ENCODE results near the gene PHPT1.
"Not testable (repeated sequence)": the region's sequence is repeated elsewhere in the genome, so short reads cannot be mapped to it uniquely, and the experiment has no call there.

PHPT1 gene

GRCh38 chr9:136849038-136849959, at the start of gene PHPT1:
TSS of gene PHPT1 (plus strand) at chr9:136849409. CDS start at chr9:136849431, 22 bp downstream.
- peak; percentile 95 to 96 for DNase-seq (ENCODE audit: low read depth in 1 of 2, low spot score in 1 of 2)

DNA sequence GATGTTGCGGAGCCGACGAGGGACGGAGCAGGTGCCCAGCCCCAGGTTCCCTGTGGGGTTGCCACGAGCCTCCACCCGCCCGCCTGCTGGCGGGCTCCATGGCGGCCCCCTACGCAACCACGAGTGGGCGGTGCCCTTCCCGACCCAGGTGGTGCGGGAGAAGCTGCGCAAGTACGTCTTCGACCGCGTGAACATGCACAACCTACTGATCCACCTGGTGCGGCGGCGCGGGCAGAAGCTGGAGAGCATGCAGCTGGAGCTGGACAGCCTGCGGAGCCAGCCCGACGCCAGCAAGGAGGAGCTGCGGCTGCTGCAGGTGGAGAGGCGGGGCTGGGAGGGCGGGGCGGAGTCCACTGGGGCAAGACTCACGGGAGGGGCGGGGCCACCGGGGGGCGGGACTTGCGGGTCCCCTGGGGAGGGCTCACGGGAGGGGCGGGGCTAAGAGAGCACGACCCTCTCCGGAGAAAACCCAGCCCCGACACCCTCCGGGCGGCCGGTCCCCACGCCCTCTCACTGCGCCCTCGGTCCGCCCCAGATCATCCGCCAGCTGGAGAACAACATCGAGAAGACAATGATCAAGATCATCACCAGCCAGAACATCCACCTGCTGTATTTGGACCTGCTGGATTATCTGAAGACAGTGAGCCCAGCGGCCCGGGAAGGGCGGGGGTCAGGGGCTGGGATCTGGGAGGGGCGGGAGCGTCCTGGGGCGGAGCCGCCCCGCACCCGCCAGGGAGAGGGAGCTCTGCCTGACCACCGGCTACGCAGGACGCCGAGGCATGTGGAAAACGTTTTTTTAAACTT, 49.2 kb upstream of the PHPT1 start:
- peak; percentile 54 to 81 for DNase-seq (ENCODE audit: low read depth in 1 of 2, low spot score in 1 of 2)

GRCh38 chr9:136802321-136802720, 46.9 kb upstream of the PHPT1 start:
- no peak for DNase-seq (ENCODE audit: low read depth in 1 of 2, low spot score in 1 of 2)

DNA sequence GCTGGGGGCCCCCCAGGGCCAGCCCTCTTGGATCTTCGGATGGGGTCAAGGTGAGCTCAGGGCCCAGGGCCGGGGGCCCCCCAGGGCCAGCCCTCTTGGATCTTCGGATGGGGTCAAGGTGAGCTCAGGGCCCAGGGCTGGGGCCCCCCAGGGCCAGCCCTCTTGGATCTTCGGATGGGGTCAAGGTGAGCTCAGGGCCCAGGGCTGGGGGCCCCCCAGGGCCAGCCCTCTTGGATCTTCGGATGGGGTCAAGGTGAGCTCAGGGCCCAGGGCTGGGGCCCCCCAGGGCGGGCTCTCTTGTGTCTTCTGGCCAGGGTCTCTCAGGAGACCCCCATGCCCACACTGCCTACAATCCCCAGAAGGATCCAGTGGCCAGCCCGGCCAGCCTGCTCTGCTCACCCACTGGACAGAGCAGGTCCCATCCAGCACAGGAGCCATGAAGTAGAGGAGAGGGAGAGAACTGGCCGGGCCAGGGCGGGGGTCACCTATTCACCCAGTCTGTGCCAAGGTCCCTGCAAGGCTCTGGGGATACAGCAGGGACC, 46.1 kb upstream of the PHPT1 start:
- not testable (repeated sequence) for DNase-seq (ENCODE audit: low read depth in 1 of 2, low spot score in 1 of 2)

GRCh38 chr9:136803551-136804508, 45.4 kb upstream of the PHPT1 start:
- no peak for DNase-seq (ENCODE audit: low read depth in 1 of 2, low spot score in 1 of 2)

DNA sequence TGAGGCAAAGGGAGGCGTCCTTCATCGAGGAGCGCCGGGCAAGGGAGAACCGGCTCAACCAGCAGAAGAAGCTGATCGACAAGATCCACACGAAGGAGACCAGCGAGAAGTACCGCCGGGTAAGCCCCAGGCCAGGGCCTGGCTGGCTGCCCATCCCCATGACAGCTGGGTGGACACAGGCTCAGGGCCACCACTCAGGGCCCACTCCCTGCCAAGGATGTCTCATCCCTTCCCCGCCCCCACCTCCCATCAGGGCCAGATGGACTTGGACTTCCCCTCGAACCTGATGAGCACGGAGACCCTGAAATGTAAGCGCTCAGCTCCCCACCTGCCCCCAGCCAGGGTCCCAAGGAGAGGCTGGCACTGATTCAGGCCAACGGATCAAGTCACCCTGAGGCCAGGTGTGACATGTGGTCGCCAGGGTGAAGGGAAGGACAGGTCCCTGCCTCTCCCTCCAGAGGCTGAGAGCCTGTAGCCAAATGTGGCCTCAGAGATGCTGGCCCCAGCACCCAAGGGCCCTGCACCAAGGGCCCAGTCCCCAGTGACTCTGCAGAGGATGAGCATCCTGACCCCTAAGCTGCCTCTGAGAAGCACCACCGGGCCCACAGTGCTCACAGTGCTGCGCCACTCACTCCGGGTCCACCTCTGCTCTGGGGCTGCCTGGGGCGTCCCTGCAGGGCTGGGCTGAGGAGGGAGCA, 44.6 kb upstream of the PHPT1 start:
- DNase-seq (ENCODE audit: low read depth in 1 of 2, low spot score in 1 of 2) = no peak

DNA sequence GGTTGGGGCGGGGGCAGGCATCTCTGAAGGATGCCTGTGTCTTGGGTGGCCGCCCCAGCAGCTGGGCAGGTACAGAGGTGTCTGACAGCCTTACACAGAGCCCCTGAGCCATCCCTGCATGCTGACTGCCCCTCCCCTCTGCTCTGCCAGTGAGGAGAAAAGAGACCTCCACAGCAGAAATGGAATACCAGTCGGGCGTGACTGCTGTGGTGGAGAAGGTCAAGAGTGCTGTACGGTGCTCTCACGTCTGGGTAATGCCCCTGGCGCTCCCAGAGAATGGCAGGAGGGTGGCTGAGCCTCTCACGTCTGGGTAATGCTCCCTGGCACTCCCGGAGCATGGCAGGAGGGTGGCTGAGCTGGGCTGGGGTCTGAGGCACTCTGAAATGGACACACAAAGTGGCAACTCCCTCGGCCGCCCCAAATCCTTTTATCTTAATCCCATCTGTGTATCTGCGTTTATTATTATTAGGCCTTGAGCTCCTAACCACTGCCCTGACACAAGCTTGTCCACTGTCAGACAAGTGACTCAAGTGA, 43.9 kb upstream of the PHPT1 start:
- DNase-seq (ENCODE audit: low read depth in 1 of 2, low spot score in 1 of 2) = no peak

DNA sequence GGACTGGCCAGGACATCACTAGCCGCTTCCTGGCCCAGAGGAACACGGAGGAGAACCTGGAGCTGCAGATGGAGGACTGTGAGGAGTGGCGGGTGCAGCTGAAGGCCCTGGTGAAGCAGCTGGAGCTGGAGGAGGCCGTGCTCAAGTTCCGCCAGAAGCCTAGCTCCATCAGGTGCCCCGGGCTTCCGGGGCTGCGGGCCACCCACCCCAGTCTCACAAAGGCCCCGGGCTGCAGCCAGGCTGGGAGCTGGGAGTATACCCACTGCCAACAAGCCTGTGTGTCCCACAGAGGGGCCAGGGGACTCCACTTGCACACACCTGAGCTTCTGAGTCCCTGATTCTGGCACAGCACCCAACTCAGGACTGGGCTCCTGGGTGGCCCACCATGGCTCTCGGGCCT, 43.1 kb upstream of the PHPT1 start:
- DNase-seq (ENCODE audit: low read depth in 1 of 2, low spot score in 1 of 2) = no peak

- DNase-seq (ENCODE audit: low read depth in 1 of 2, low spot score in 1 of 2) = no peak
Measured at GRCh38 chr9:136806631-136807201, 42.5 kb upstream of the PHPT1 start.

DNA sequence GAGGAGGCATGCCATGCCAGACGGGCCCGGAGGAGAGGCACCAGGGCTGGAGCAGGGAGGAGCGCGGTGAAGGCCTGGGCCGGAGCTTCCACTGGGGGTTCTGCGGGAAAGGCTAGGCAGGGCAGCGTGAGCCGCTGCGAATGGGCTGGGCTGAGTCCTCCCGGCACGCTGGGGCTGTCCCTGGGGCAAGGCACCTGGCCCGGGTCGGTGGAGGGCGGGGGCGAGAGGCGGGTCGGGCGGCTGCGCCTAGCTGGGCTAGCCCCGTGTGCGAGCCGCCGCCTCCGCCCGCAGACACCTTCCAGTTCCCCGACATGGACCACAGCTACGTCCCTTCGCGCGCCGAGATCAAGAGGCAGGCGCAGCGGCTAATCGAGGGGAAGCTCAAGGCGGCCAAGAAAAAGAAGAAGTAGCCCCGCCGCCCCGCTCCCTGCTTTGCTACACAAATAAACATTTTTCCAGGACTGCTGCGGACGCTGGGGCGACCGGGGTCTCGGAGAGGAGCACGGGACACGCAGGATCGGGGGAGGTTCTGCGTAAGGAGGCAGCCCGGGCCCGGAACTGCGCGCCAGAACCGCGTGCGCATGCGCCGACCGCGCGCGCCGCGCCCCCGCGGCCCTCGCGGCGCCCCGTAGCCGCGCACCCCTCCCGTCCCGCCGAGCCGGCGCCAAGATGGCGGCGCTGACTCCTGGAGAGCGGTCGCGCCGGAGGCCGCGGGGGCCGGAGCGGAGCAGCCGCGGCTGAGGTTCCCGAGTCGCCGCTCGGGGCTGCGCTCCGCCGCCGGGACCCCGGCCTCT, 41.7 kb upstream of the PHPT1 start, which contains the start of gene RABL6:
Gene RABL6, plus strand, starts transcription at position 668 of the 794 bp plus-strand sequence. CDS start 249 bp downstream, outside the sequence.
- DNase-seq (ENCODE audit: low read depth in 1 of 2, low spot score in 1 of 2) = peak; percentile 69 to 74

GRCh38 chr9:136808075-136808805, 41.0 kb upstream of the PHPT1 start:
- DNase-seq (ENCODE audit: low read depth in 1 of 2, low spot score in 1 of 2) = peak in 1 of 2 donors; percentile 32

DNA sequence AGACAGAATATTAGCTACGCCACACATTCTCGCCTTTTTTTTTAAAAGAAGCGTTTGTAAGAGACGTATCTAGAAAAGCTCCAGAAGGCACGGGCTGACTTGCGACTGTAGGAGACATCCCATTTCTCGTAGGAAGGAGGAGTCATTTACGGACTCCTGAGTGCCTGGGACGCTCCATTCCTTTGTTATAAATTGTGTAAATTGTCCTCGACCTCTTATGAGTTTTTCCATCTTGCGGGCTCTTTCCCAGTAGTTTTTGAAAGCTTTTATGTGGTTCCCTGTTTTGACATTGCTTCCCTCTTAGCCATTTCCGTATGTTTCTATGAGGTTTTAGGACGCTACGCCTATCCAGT, 40.4 kb upstream of the PHPT1 start:
- DNase-seq (ENCODE audit: low read depth in 1 of 2, low spot score in 1 of 2) = no peak

- no peak for DNase-seq (ENCODE audit: low read depth in 1 of 2, low spot score in 1 of 2)
Measured at GRCh38 chr9:136814725-136815421, 34.3 kb upstream of the PHPT1 start.

- DNase-seq (ENCODE audit: low read depth in 1 of 2, low spot score in 1 of 2) = no peak
Measured at GRCh38 chr9:136815422-136815782, 33.8 kb upstream of the PHPT1 start.

- no peak for DNase-seq (ENCODE audit: low read depth in 1 of 2, low spot score in 1 of 2)
Measured at GRCh38 chr9:136820971-136821825, 28.0 kb upstream of the PHPT1 start.

GRCh38 chr9:136821826-136822544, 27.2 kb upstream of the PHPT1 start:
- no peak for DNase-seq (ENCODE audit: low read depth in 1 of 2, low spot score in 1 of 2)

All from activated CD4-positive, alpha-beta T cell treated with anti-CD3 and anti-CD28 coated beads, Interleukin-2, amount 50 U/mL, for 24 hours (primary cell).